Anterior cingulate cortex (tissue), 58 donors: ENCODE results near the gene ADGRA3.

Source experiments
- DNase-seq, 58 donors: peaks; one replicate each; lab custom pipeline; 2025; lab: John Stamatoyannopoulos, UW

ADGRA3 gene

GRCh38 chr4:22515888-22516541 lies at the start of gene ADGRA3:
TSS of gene ADGRA3 (minus strand) at chr4:22516066. CDS start at chr4:22515784, 282 bp downstream.
- DNase-seq: peak in 54 of 58 donors; percentile 8 to 70 (median 46)

- DNase-seq: no peak
Measured at GRCh38 chr4:22556495-22556894, 40.6 kb upstream of the ADGRA3 start.

GRCh38 chr4:22554670-22555069 lies 38.8 kb upstream of the ADGRA3 start:
- DNase-seq: no peak

- no peak for DNase-seq
Measured at GRCh38 chr4:22553560-22553959, 37.7 kb upstream of the ADGRA3 start.

GRCh38 chr4:22552812-22553211 lies 36.9 kb upstream of the ADGRA3 start:
- DNase-seq: no peak

GRCh38 chr4:22551550-22551949 lies 35.7 kb upstream of the ADGRA3 start:
- DNase-seq: no peak

GRCh38 chr4:22546299-22546698 lies 30.4 kb upstream of the ADGRA3 start:
- no peak for DNase-seq

GRCh38 chr4:22539251-22539650 lies 23.4 kb upstream of the ADGRA3 start:
- no peak for DNase-seq

GRCh38 chr4:22537864-22538263 lies 22.0 kb upstream of the ADGRA3 start:
- no peak for DNase-seq

GRCh38 chr4:22534374-22534773 lies 18.5 kb upstream of the ADGRA3 start:
- DNase-seq: no peak

- no peak for DNase-seq
Measured at GRCh38 chr4:22532896-22533295, 17.0 kb upstream of the ADGRA3 start.

GRCh38 chr4:22532117-22532516 lies 16.3 kb upstream of the ADGRA3 start:
- DNase-seq: no peak

- peak in 4 of 58 donors; percentile 0 to 16 (median 5) for DNase-seq
Measured at GRCh38 chr4:22531311-22532019, 15.6 kb upstream of the ADGRA3 start.

- DNase-seq: no peak
Measured at GRCh38 chr4:22524895-22525294, 9.0 kb upstream of the ADGRA3 start.

GRCh38 chr4:22522706-22523501 lies 7.0 kb upstream of the ADGRA3 start:
- DNase-seq: no peak

GRCh38 chr4:22522206-22522605 lies 6.3 kb upstream of the ADGRA3 start:
- DNase-seq: no peak

- no peak for DNase-seq
Measured at GRCh38 chr4:22521240-22521639, 5.4 kb upstream of the ADGRA3 start.

- DNase-seq: peak in 47 of 58 donors; percentile 3 to 81 (median 23)
Measured at GRCh38 chr4:22515145-22515887, 550 bp downstream of the ADGRA3 start.

GRCh38 chr4:22514481-22514880 lies 1.4 kb downstream of the ADGRA3 start:
- DNase-seq: peak in 1 of 58 donors; percentile 5

GRCh38 chr4:22514001-22514400 lies 1.9 kb downstream of the ADGRA3 start:
- DNase-seq: no peak

- no peak for DNase-seq
Measured at GRCh38 chr4:22512306-22512705, 3.6 kb downstream of the ADGRA3 start.
